Stomach (tissue), 4 donors: ENCODE results near the gene DCDC1.

Experiments used
- POLR2AphosphoS5 ChIP-seq, 3 donors: sonication (generic); formaldehyde crosslinking; IDR thresholded peaks; one replicate each; pipeline ENCODE4 v1.6.1; 2016; ENCODE audit warnings: antibody characterized with exemption in 3 of 3
- TF ChIP-seq, protein P1 (sequence below), 7 experiments: fragments of 450-650 bp in 4 of 7; fragments of 200-600 bp in 3 of 7; sonication (generic) in 3 of 7; IDR thresholded peaks; one replicate each; pipeline ENCODE4 v1.5.1; 2016 to 2019; ENCODE audit warnings: antibody characterized with exemption in 7 of 7, control low read depth in 2 of 7, mild to moderate bottlenecking in 1 of 7

DNA sequence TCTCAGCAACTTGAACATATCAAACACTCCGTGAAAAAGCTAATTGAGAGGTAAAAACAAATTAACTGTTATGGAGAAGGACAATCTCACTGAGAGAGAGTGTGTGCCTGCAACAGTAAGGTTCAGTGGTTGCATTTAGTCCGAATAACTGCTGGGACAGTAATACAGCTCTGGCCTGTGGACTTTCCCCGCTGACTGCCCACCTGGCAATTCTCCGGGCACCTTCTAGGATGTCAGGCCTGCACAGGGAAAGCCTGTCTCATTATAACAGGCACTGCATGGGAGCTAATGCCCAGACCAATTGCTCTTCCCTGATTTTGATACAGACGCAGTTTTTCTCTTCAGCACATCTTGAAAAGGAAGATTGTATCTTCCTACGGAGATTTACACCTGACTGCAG is 251.0 kb downstream of the DCDC1 start:
- no peak for TF ChIP-seq POLR2AphosphoS5 (IDR thresholded peaks at IDR 0.05)
- TF ChIP-seq, protein P1, sequence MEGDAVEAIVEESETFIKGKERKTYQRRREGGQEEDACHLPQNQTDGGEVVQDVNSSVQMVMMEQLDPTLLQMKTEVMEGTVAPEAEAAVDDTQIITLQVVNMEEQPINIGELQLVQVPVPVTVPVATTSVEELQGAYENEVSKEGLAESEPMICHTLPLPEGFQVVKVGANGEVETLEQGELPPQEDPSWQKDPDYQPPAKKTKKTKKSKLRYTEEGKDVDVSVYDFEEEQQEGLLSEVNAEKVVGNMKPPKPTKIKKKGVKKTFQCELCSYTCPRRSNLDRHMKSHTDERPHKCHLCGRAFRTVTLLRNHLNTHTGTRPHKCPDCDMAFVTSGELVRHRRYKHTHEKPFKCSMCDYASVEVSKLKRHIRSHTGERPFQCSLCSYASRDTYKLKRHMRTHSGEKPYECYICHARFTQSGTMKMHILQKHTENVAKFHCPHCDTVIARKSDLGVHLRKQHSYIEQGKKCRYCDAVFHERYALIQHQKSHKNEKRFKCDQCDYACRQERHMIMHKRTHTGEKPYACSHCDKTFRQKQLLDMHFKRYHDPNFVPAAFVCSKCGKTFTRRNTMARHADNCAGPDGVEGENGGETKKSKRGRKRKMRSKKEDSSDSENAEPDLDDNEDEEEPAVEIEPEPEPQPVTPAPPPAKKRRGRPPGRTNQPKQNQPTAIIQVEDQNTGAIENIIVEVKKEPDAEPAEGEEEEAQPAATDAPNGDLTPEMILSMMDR (IDR thresholded peaks at IDR 0.05), result no peak
